GM18520 (cell line): Measurements from ENCODE around the gene PTPRC.
A peak's percentile ranks its signal among the peaks of the same experiment; 100 is the strongest.

ENCODE experiments used
- ATAC-seq: cut with Tn5 transposase; IDR thresholded peaks from one replicate; pipeline ENCODE4 v1.9.1; 2021; ENCODE audit not compliant: unreplicated experiment

PTPRC gene

GRCh38 chr1:198619375-198620140 is 19.3 kb upstream of the PTPRC start:
- no peak for ATAC-seq

- no peak for ATAC-seq
These were observed 18.6 kb upstream of the PTPRC start for GRCh38 chr1:198620218-198620617.

- ATAC-seq = peak; percentile 47
These were observed 17.7 kb upstream of the PTPRC start for GRCh38 chr1:198620951-198621824.

GRCh38 chr1:198622001-198622400 is 16.8 kb upstream of the PTPRC start:
- no peak for ATAC-seq

GRCh38 chr1:198623752-198624647 is 14.8 kb upstream of the PTPRC start:
- no peak for ATAC-seq

- ATAC-seq = no peak
These were observed 14.2 kb upstream of the PTPRC start for GRCh38 chr1:198624648-198624980.

- ATAC-seq = no peak
These were observed 11.3 kb upstream of the PTPRC start for GRCh38 chr1:198627436-198628066.

- ATAC-seq = no peak
These were observed 10.8 kb upstream of the PTPRC start for GRCh38 chr1:198628067-198628455.

- ATAC-seq = no peak
These were observed 9.2 kb upstream of the PTPRC start for GRCh38 chr1:198629610-198630009.

GRCh38 chr1:198630863-198631262 is 8.0 kb upstream of the PTPRC start:
- no peak for ATAC-seq

GRCh38 chr1:198631292-198631691 is 7.5 kb upstream of the PTPRC start:
- ATAC-seq = no peak

GRCh38 chr1:198632007-198632406 is 6.8 kb upstream of the PTPRC start:
- ATAC-seq = no peak

- ATAC-seq = no peak
These were observed 5.1 kb upstream of the PTPRC start for GRCh38 chr1:198633675-198634121.

GRCh38 chr1:198635964-198636363 is 2.9 kb upstream of the PTPRC start:
- ATAC-seq = no peak

GRCh38 chr1:198636391-198636790 is 2.4 kb upstream of the PTPRC start:
- ATAC-seq = no peak

- no peak for ATAC-seq
These were observed 1.7 kb upstream of the PTPRC start for GRCh38 chr1:198637157-198637556.

- ATAC-seq = no peak
These were observed 863 bp upstream of the PTPRC start for GRCh38 chr1:198637916-198638437.

- ATAC-seq = peak; percentile 5
These were observed 399 bp upstream of the PTPRC start for GRCh38 chr1:198638441-198638840.

- ATAC-seq = no peak
These were observed 867 bp downstream of the PTPRC start for GRCh38 chr1:198639671-198640143.

- ATAC-seq = no peak
These were observed 1.3 kb downstream of the PTPRC start for GRCh38 chr1:198640174-198640573.
